ENCODE data around the gene SERTAD2.

SERTAD2 gene

GRCh38 chr2:64666810-64667438, 13.2 kb upstream of the SERTAD2 start:
- DNase-seq (ENCODE audit: low spot score), result peak; percentile 47
- TF ChIP-seq, protein P1, sequence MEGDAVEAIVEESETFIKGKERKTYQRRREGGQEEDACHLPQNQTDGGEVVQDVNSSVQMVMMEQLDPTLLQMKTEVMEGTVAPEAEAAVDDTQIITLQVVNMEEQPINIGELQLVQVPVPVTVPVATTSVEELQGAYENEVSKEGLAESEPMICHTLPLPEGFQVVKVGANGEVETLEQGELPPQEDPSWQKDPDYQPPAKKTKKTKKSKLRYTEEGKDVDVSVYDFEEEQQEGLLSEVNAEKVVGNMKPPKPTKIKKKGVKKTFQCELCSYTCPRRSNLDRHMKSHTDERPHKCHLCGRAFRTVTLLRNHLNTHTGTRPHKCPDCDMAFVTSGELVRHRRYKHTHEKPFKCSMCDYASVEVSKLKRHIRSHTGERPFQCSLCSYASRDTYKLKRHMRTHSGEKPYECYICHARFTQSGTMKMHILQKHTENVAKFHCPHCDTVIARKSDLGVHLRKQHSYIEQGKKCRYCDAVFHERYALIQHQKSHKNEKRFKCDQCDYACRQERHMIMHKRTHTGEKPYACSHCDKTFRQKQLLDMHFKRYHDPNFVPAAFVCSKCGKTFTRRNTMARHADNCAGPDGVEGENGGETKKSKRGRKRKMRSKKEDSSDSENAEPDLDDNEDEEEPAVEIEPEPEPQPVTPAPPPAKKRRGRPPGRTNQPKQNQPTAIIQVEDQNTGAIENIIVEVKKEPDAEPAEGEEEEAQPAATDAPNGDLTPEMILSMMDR (IDR thresholded peaks at IDR 0.05; ENCODE audit: borderline replicate concordance, control extremely low read depth, extremely low read depth, insufficient read depth, missing control alignments), result no peak
- in situ Hi-C loops (cut with MboI; ENCODE audit: low sequenced_read_pairs, unreplicated experiment), result no loop called here

DNA sequence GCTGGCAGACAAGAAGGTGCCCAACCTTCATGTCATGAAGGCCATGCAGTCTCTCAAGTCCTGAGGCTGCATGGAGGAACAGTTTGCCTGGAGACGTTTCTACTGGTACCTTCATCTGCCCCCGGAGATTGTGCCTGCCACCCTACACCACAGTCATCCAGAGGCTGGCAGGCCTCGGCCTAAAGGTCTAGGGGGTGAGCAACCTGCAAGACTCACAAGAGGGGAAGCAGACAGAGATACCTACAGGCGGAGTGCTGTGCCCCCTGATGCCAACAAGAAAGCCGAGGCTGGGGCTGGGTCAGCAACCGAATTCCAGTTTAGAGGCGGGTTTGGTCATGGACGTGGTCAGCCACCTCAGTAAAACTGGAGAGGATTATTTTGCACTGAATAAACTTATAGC, 12.0 kb upstream of the SERTAD2 start:
- in situ Hi-C loops (cut with MboI; ENCODE audit: low sequenced_read_pairs, unreplicated experiment), result no loop called here
- TF ChIP-seq, protein P1 (IDR thresholded peaks at IDR 0.05; ENCODE audit: borderline replicate concordance, control extremely low read depth, extremely low read depth, insufficient read depth, missing control alignments), result no peak
- DNase-seq (ENCODE audit: low spot score), result no peak

GRCh38 chr2:64663402-64663801, 9.7 kb upstream of the SERTAD2 start:
- TF ChIP-seq, protein P1 (IDR thresholded peaks at IDR 0.05; ENCODE audit: borderline replicate concordance, control extremely low read depth, extremely low read depth, insufficient read depth, missing control alignments), result no peak
- DNase-seq (ENCODE audit: low spot score), result no peak
- in situ Hi-C loops (cut with MboI; ENCODE audit: low sequenced_read_pairs, unreplicated experiment), result no loop called here

DNA sequence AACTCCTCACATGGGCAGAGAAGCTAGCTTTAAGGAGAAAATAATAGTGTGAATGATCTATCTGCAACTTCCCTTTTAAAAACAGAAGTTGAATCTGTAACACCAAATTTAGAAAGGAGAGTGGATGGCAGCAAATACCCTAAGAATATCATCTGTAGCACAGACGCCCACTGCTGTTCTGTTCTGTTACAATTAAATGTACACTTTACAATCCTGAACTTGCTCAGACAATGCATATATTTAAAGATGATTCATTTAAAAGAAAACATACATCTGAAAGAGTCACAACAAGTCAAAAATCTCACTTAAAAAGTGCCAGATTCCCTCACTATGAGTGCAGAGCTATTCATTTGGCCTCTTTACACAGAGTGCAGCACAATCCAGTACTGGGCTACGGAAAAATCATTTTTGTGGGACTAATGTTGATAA, 8.0 kb upstream of the SERTAD2 start:
- TF ChIP-seq, protein P1 (IDR thresholded peaks at IDR 0.05; ENCODE audit: borderline replicate concordance, control extremely low read depth, extremely low read depth, insufficient read depth, missing control alignments), result no peak
- DNase-seq (ENCODE audit: low spot score), result peak; percentile 46

GRCh38 chr2:64659252-64659651, 5.5 kb upstream of the SERTAD2 start:
- TF ChIP-seq, protein P1 (IDR thresholded peaks at IDR 0.05; ENCODE audit: borderline replicate concordance, control extremely low read depth, extremely low read depth, insufficient read depth, missing control alignments), result no peak
- in situ Hi-C loops (cut with MboI; ENCODE audit: low sequenced_read_pairs, unreplicated experiment), result no loop called here

More for the DNA sequence above, 8.0 kb upstream of the SERTAD2 start:
- in situ Hi-C loops (cut with MboI; ENCODE audit: low sequenced_read_pairs, unreplicated experiment), result no loop called here

DNA sequence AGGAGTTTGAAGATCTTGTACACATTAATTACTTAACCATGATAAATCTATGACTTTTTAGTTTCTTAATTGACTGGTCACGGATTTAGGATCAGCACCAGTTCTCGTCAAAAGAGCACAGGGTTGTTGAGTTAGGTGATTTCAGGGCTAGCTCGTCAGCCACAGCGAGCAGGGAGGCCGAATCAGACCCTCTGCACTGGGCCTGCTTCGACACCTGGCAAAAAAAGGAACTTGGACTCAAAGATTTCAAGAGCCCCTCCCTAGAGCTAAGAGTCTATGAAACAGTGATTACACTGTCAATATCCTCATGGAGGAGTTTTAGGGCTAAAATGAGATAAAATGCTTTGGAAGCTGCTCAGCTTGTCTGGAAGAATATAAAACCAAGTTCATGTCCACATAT, 4.6 kb upstream of the SERTAD2 start:
- no peak for DNase-seq (ENCODE audit: low spot score)
- TF ChIP-seq, protein P1 (IDR thresholded peaks at IDR 0.05; ENCODE audit: borderline replicate concordance, control extremely low read depth, extremely low read depth, insufficient read depth, missing control alignments), result no peak
- in situ Hi-C loops (cut with MboI; ENCODE audit: low sequenced_read_pairs, unreplicated experiment), result no loop called here

More at GRCh38 chr2:64659252-64659651, 5.5 kb upstream of the SERTAD2 start:
- no peak for DNase-seq (ENCODE audit: low spot score)
